Small intestine (tissue), 16 donors: Measurements from ENCODE around the gene TNFRSF25. TPM values are rescaled to one million over a fixed set of nuclear protein-coding genes. Genes with fewer than 3 reads are reported as not detected.

Experiments
- DNase-seq, 2 donors: peaks; one replicate each; pipeline versions ENCODE4 v3.0.0 to v3.0.0-alpha.2; 2013
- FAIRE-seq: peaks from 2 replicates; lab custom pipeline; 2012; peaks lifted over from hg19 to GRCh38; lab: Jason Lieb, UNC
- H3K27ac ChIP-seq, 3 donors: one replicate each; pipeline ENCODE4 v1.5.1; 2013; ENCODE audit warnings: low read length in 2 of 3, mild to moderate bottlenecking in 2 of 3, control low read depth in 1 of 3, inconsistent platforms in 1 of 3, low read depth in 1 of 3, moderate library complexity in 1 of 3
- H3K27me3 ChIP-seq, 3 donors: one replicate each; pipeline ENCODE4 v1.6.1; 2013; ENCODE audit warnings: low read length in 3 of 3, inconsistent platforms in 1 of 3; ENCODE audit not compliant: control insufficient read depth in 3 of 3, insufficient read depth in 3 of 3
- H3K36me3 ChIP-seq, 3 donors: one replicate each; pipeline ENCODE4 v1.6.1; 2013; ENCODE audit warnings: low read length in 3 of 3, inconsistent platforms in 1 of 3, low read depth in 1 of 3, mild to moderate bottlenecking in 1 of 3, moderate library complexity in 1 of 3; ENCODE audit not compliant: control insufficient read depth in 3 of 3, insufficient read depth in 2 of 3
- H3K4me1 ChIP-seq, 3 donors: one replicate each; pipeline ENCODE4 v1.6.1; 2013; ENCODE audit warnings: low read length in 2 of 3, inconsistent platforms in 1 of 3, low read depth in 1 of 3, mild to moderate bottlenecking in 1 of 3, moderate library complexity in 1 of 3; ENCODE audit not compliant: control insufficient read depth in 3 of 3, insufficient read depth in 2 of 3
- H3K4me3 ChIP-seq, 3 donors: one replicate each; pipeline ENCODE4 v1.5.1; 2013; ENCODE audit warnings: low read length in 3 of 3, control low read depth in 1 of 3, inconsistent platforms in 1 of 3, low read depth in 1 of 3, mild to moderate bottlenecking in 1 of 3, moderate library complexity in 1 of 3
- H3K9me3 ChIP-seq, 2 donors: one replicate each; pipeline ENCODE4 v1.6.1; 2013; ENCODE audit warnings: low read depth in 1 of 2, low read length in 1 of 2; ENCODE audit not compliant: control insufficient read depth in 2 of 2, insufficient read depth in 1 of 2
- WGBS, 3 donors: extraction: QIAGEN DNeasy Blood & Tissue Kit; methylation state at CpG; one replicate each; pipeline ENCODE4 v1.1.7; 2013; 5-methylcytosine and 5-hydroxymethylcytosine counted together
- long read RNA-seq, 10 donors: transcript quantifications; one replicate each; lab custom pipeline, GENCODE V29; 2026
- polyA plus RNA-seq, 4 donors: library from polyadenylated mRNA; stranded (reverse) in 3 of 4; unstranded in 1 of 4; fragments of 200-250 nt in 3 of 4; fragments of 120-200 nt in 1 of 4; gene quantifications; one replicate each; pipeline versions ENCODE4 v1.2.1 to v1.2.3, GENCODE V29; 2013
- donor health status: healthy with polysubstance abuse.
- donor health status: control.
- donor health status: control.
- donor health status: Bipolar disorder and iron deficiency.
- donor health status: healthy.

The TNFRSF25 gene
- polyA plus RNA-seq, result 10 to 100 TPM; 23.0 to 52.7 (median 33.2) TPM
- long read RNA-seq, donor 1, result 0 reads
- long read RNA-seq, donor 2, partial matches to known transcripts, result 0 of 4 reads
- long read RNA-seq, donor 2, other reads (novel, unspliced or antisense), result 0 of 4 reads
- long read RNA-seq, donor 3, partial matches to known transcripts, result 8 of 16 reads
- long read RNA-seq, donor 3, other reads (novel, unspliced or antisense), result 0 of 16 reads
- long read RNA-seq, donor 4, result 0 reads
- long read RNA-seq, donor 5, partial matches to known transcripts, result 0 of 4 reads
- long read RNA-seq, donor 5, other reads (novel, unspliced or antisense), result 0 of 4 reads
- long read RNA-seq, donor 6, transcript TNFRSF25-211 (4 exons, 1,591 nt), result major isoform, 5 of 14 reads
- long read RNA-seq, donor 6, partial matches to known transcripts, result 0 of 14 reads
- long read RNA-seq, donor 6, other reads (novel, unspliced or antisense), result 0 of 14 reads
- long read RNA-seq, donor 7, result 0 reads
- long read RNA-seq, donor 8, result 0 reads
- long read RNA-seq, donor 9, partial matches to known transcripts, result 0 of 2 reads
- long read RNA-seq, donor 9, other reads (novel, unspliced or antisense), result 0 of 2 reads
- long read RNA-seq, donor 10, transcript TNFRSF25-211 (4 exons, 1,591 nt), result major isoform, 6 of 10 reads
- long read RNA-seq, donor 10, partial matches to known transcripts, result 0 of 10 reads
- long read RNA-seq, donor 10, other reads (novel, unspliced or antisense), result 0 of 10 reads

- WGBS, 3 donors, result 18 to 42% (median 24%) methylated on average over 29 to 43 of the region's 43 CpGs
- DNase-seq, result peak in 1 of 2 donors; percentile 63
- Histone ChIP-seq H3K4me3 (peak within 1 kb of the TSS; percentile 37 to 49 (median 49)), H3K36me3 (peaks cover 0 to 86% (median 6%) of the 10 kb centered on the region in 3 donors), H3K27me3 (peaks cover 0 to 2% (median 0%) of the 10 kb centered on the region in 3 donors), H3K9me3 (no peaks in the 10 kb centered on the region), H3K4me1 (peaks cover 0 to 49% (median 0%) of the 10 kb centered on the region in 3 donors), H3K27ac (peak within 1 kb of the TSS; percentile 9 to 71 (median 60))
- no peak for FAIRE-seq
Observed at GRCh38 chr1:6466023-6466422, at the start of gene TNFRSF25. Gene TNFRSF25 (minus strand): TSS chr1:6466173. CDS start chr1:6466107, 66 bp downstream.

GRCh38 chr1:6515771-6516170 lies 49.8 kb upstream of the TNFRSF25 start:
- DNase-seq (no peak), FAIRE-seq (no peak)
- H3K36me3 ChIP-seq, result peaks cover 0 to 1% (median 0%) of the 10 kb centered on the region in 3 donors
- H3K27ac ChIP-seq, result no peak overlapping the region
- 78 to 90% (median 88%) methylated on average over 4 of the region's 4 CpGs for WGBS, 3 donors
- H3K9me3 ChIP-seq, result no peaks in the 10 kb centered on the region
- no peak overlapping the region for H3K4me3 ChIP-seq
- no peaks in the 10 kb centered on the region for H3K4me1 ChIP-seq
- no peaks in the 10 kb centered on the region for H3K27me3 ChIP-seq

GRCh38 chr1:6513320-6513801 lies 47.4 kb upstream of the TNFRSF25 start:
- no peaks in the 10 kb centered on the region for H3K27me3 ChIP-seq
- no peak overlapping the region for H3K4me3 ChIP-seq
- 77 to 80% (median 78%) methylated on average over 9 of the region's 9 CpGs for WGBS, 3 donors
- H3K27ac ChIP-seq, result no peak overlapping the region
- H3K9me3 ChIP-seq, result no peaks in the 10 kb centered on the region
- H3K36me3 ChIP-seq, result no peaks in the 10 kb centered on the region
- FAIRE-seq (no peak), DNase-seq (no peak)
- no peaks in the 10 kb centered on the region for H3K4me1 ChIP-seq

- H3K27ac ChIP-seq, result no peak overlapping the region
- no peak for DNase-seq
- no peaks in the 10 kb centered on the region for H3K27me3 ChIP-seq
- WGBS, 3 donors, result 78 to 89% (median 80%) methylated on average over 8 of the region's 8 CpGs
- no peak overlapping the region for H3K4me3 ChIP-seq
- no peak for FAIRE-seq
- H3K36me3 ChIP-seq, result no peaks in the 10 kb centered on the region
- H3K9me3 ChIP-seq, result no peaks in the 10 kb centered on the region
- no peaks in the 10 kb centered on the region for H3K4me1 ChIP-seq
Observed at GRCh38 chr1:6512908-6513280, 46.9 kb upstream of the TNFRSF25 start.

- Histone ChIP-seq H3K9me3 (no peaks in the 10 kb centered on the region), H3K27ac (no peak overlapping the region), H3K4me3 (no peak overlapping the region), H3K36me3 (no peaks in the 10 kb centered on the region), H3K4me1 (no peaks in the 10 kb centered on the region), H3K27me3 (no peaks in the 10 kb centered on the region)
- DNase-seq, result no peak
- no peak for FAIRE-seq
- 80 to 83% (median 83%) methylated on average over 17 to 19 of the region's 19 CpGs for WGBS, 3 donors
Observed at GRCh38 chr1:6512245-6512907, 46.4 kb upstream of the TNFRSF25 start.

- DNase-seq (no peak), FAIRE-seq (no peak)
- no peaks in the 10 kb centered on the region for H3K9me3 ChIP-seq
- no peaks in the 10 kb centered on the region for H3K27me3 ChIP-seq
- no peaks in the 10 kb centered on the region for H3K36me3 ChIP-seq
- no peak overlapping the region for H3K4me3 ChIP-seq
- H3K27ac ChIP-seq, result no peak overlapping the region
- 81 to 88% (median 86%) methylated on average over 16 of the region's 16 CpGs for WGBS, 3 donors
- H3K4me1 ChIP-seq, result no peaks in the 10 kb centered on the region
Observed at GRCh38 chr1:6511561-6512244, 45.7 kb upstream of the TNFRSF25 start.

- H3K4me3 ChIP-seq, result no peak overlapping the region
- no peak for DNase-seq
Observed at GRCh38 chr1:6511056-6511455, 45.1 kb upstream of the TNFRSF25 start.

GRCh38 chr1:6510493-6510892 lies 44.5 kb upstream of the TNFRSF25 start:
- no peak overlapping the region for H3K27ac ChIP-seq
- no peaks in the 10 kb centered on the region for H3K9me3 ChIP-seq
- no peaks in the 10 kb centered on the region for H3K36me3 ChIP-seq
- FAIRE-seq (no peak), DNase-seq (no peak)
- no peak overlapping the region for H3K4me3 ChIP-seq
- no peaks in the 10 kb centered on the region for H3K27me3 ChIP-seq
- WGBS, 3 donors, result 76 to 90% (median 81%) methylated on average over 6 of the region's 6 CpGs
- H3K4me1 ChIP-seq, result no peaks in the 10 kb centered on the region

More at GRCh38 chr1:6511056-6511455, 45.1 kb upstream of the TNFRSF25 start:
- H3K4me1 ChIP-seq, result no peaks in the 10 kb centered on the region
- H3K27me3 ChIP-seq, result no peaks in the 10 kb centered on the region
- 73 to 83% (median 73%) methylated on average over 6 of the region's 6 CpGs for WGBS, 3 donors
- H3K27ac ChIP-seq, result no peak overlapping the region
- no peaks in the 10 kb centered on the region for H3K36me3 ChIP-seq
- FAIRE-seq, result no peak
- no peaks in the 10 kb centered on the region for H3K9me3 ChIP-seq
